Gastroesophageal sphincter (tissue), 4 donors: ENCODE results near the gene CUL9. TPM values are rescaled to one million over a fixed set of nuclear protein-coding genes. Genes with fewer than 3 reads are reported as not detected.

Experiments used
- ATAC-seq: fragments of 150-250 bp; one replicate; pipeline ENCODE4 v1.9.1; 2016; ENCODE audit warnings: mild to moderate bottlenecking, moderate library complexity
- H3K27ac ChIP-seq, 4 donors: fragments of 200-600 bp; sonication (generic) in 3 of 4; 1 replicate in 3 of 4; 2 replicates in 1 of 4; pipeline ENCODE4 v1.5.1; 2016 to 2019
- H3K27me3 ChIP-seq: fragments of 200-600 bp; sonication (generic); one replicate; pipeline ENCODE4 v1.5.1; 2019
- H3K36me3 ChIP-seq, 2 donors: fragments of 200-600 bp; sonication (generic); one replicate each; pipeline ENCODE4 v1.5.1; 2019; ENCODE audit warnings: control low read depth in 1 of 2
- H3K4me1 ChIP-seq, 3 donors: fragments of 200-600 bp; sonication (generic); 1 replicate in 2 of 3; 2 replicates in 1 of 3; pipeline ENCODE4 v1.5.1; 2016 to 2019; ENCODE audit warnings: control low read depth in 2 of 3
- H3K4me3 ChIP-seq, 2 donors: fragments of 200-600 bp; sonication (generic); one replicate each; pipeline ENCODE4 v1.5.1; 2019; ENCODE audit warnings: mild to moderate bottlenecking in 1 of 2, moderate library complexity in 1 of 2
- H3K9me3 ChIP-seq, 3 donors: fragments of 200-600 bp; sonication (generic); one replicate each; pipeline ENCODE4 v1.5.1; 2017 to 2019; ENCODE audit warnings: control low read depth in 2 of 3
- EP300 ChIP-seq: sonication (generic); formaldehyde crosslinking; IDR thresholded peaks from one replicate; pipeline ENCODE4 v1.6.1; 2017; ENCODE audit warnings: antibody characterized with exemption, mild to moderate bottlenecking
- POLR2A ChIP-seq, 2 donors: fragments of 450-650 bp; IDR thresholded peaks; one replicate each; pipeline ENCODE4 v1.6.1; 2017; ENCODE audit warnings: antibody characterized with exemption in 2 of 2, mild to moderate bottlenecking in 2 of 2, moderate library complexity in 1 of 2
- POLR2AphosphoS5 ChIP-seq: sonication (generic); formaldehyde crosslinking; IDR thresholded peaks from one replicate; pipeline ENCODE4 v1.6.1; 2017; ENCODE audit warnings: antibody characterized with exemption
- WGBS, 2 donors: methylation state at CpG; one replicate each; pipeline ENCODE4 v1.1.5; 2018; ENCODE audit warnings: low coverage in 1 of 2; 5-methylcytosine and 5-hydroxymethylcytosine counted together
- total RNA-seq, 4 donors: library from RNA; depleted of rRNA; stranded (reverse); fragments of >200 nt; gene quantifications; one replicate each; pipeline ENCODE4 v1.1.0, GENCODE V29; 2016
- TF ChIP-seq, protein P1 (sequence below), 4 experiments: fragments of 200-600 bp in 2 of 4; fragments of 450-650 bp in 2 of 4; sonication (generic) in 1 of 4; IDR thresholded peaks; one replicate each; pipeline ENCODE4 v1.5.1; 2017 to 2019; ENCODE audit warnings: antibody characterized with exemption in 4 of 4, mild to moderate bottlenecking in 2 of 4, moderate library complexity in 2 of 4

Gene CUL9
- total RNA-seq, 4 donors from 2014 or later: 23.2 to 36.6 (median 24.2) TPM

GRCh38 chr6:43219814-43220213 lies 37.8 kb downstream of the CUL9 start:
- H3K27ac ChIP-seq: no peak overlapping the region
- TF ChIP-seq POLR2AphosphoS5: no peak
- TF ChIP-seq POLR2A (IDR thresholded peaks at IDR 0.05): no peak
- TF ChIP-seq, protein P1, sequence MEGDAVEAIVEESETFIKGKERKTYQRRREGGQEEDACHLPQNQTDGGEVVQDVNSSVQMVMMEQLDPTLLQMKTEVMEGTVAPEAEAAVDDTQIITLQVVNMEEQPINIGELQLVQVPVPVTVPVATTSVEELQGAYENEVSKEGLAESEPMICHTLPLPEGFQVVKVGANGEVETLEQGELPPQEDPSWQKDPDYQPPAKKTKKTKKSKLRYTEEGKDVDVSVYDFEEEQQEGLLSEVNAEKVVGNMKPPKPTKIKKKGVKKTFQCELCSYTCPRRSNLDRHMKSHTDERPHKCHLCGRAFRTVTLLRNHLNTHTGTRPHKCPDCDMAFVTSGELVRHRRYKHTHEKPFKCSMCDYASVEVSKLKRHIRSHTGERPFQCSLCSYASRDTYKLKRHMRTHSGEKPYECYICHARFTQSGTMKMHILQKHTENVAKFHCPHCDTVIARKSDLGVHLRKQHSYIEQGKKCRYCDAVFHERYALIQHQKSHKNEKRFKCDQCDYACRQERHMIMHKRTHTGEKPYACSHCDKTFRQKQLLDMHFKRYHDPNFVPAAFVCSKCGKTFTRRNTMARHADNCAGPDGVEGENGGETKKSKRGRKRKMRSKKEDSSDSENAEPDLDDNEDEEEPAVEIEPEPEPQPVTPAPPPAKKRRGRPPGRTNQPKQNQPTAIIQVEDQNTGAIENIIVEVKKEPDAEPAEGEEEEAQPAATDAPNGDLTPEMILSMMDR (IDR thresholded peaks at IDR 0.05): no peak
- TF ChIP-seq EP300: no peak
- 78 to 90% methylated on average over 6 to 7 of the region's 7 CpGs for WGBS, 2 donors
- H3K4me1 ChIP-seq: no peaks in the 10 kb centered on the region
- peaks cover 0 to 95% of the 10 kb centered on the region in 2 donors for H3K36me3 ChIP-seq
- H3K27me3 ChIP-seq: no peaks in the 10 kb centered on the region
- no peak for ATAC-seq
- H3K9me3 ChIP-seq: no peaks in the 10 kb centered on the region
- no peak overlapping the region for H3K4me3 ChIP-seq

DNA sequence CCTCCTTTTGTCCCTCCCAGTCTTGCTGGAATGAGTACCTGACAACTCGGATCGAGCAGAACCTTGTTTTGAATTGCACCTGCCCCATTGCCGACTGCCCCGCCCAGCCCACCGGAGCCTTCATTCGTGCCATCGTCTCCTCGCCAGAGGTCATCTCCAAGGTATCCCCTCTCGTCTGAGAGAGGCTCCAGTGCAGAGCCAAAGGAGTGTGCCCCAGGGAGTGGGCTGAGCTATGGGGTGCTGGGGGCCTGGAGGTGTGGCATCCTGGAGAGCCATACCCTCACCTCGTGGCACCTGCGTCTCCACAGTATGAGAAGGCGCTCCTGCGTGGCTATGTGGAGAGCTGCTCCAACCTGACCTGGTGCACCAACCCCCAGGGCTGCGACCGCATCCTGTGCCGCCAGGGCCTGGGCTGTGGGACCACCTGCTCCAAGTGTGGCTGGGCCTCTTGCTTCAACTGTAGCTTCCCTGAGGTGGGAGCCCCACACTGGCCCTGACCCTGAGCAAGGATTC lies 38.5 kb downstream of the CUL9 start:
- no peak overlapping the region for H3K4me3 ChIP-seq

GRCh38 chr6:43221046-43221972 lies 39.3 kb downstream of the CUL9 start:
- Histone ChIP-seq H3K9me3 (no peaks in the 10 kb centered on the region), H3K27me3 (no peaks in the 10 kb centered on the region), H3K27ac (no peak overlapping the region), H3K36me3 (peaks cover 0 to 92% of the 10 kb centered on the region in 2 donors), H3K4me1 (no peaks in the 10 kb centered on the region), H3K4me3 (no peak overlapping the region)
- WGBS, 2 donors: no CpG with 5 or more reads among the region's 20 CpGs
- TF ChIP-seq, protein P1 (IDR thresholded peaks at IDR 0.05): no peak
- ATAC-seq: no peak

More for the DNA sequence above, 38.5 kb downstream of the CUL9 start:
- WGBS, 2 donors: 60 to 73% methylated on average over 1 to 3 of the region's 16 CpGs
- H3K4me1 ChIP-seq: no peaks in the 10 kb centered on the region
- H3K9me3 ChIP-seq: no peaks in the 10 kb centered on the region
- no peak for TF ChIP-seq POLR2AphosphoS5
- TF ChIP-seq, protein P1 (IDR thresholded peaks at IDR 0.05): no peak
- TF ChIP-seq EP300: no peak
- no peak for TF ChIP-seq POLR2A (IDR thresholded peaks at IDR 0.05)
- H3K36me3 ChIP-seq: peaks cover 0 to 95% of the 10 kb centered on the region in 2 donors
- no peak for ATAC-seq
- H3K27me3 ChIP-seq: no peaks in the 10 kb centered on the region
- no peak overlapping the region for H3K27ac ChIP-seq

- no peak for ATAC-seq
- H3K4me1 ChIP-seq: no peaks in the 10 kb centered on the region
- H3K27ac ChIP-seq: no peak overlapping the region
- no peaks in the 10 kb centered on the region for H3K9me3 ChIP-seq
- 86 to 88% methylated on average over 2 to 4 of the region's 15 CpGs for WGBS, 2 donors
- H3K27me3 ChIP-seq: no peaks in the 10 kb centered on the region
- peaks cover 0 to 80% of the 10 kb centered on the region in 2 donors for H3K36me3 ChIP-seq
- H3K4me3 ChIP-seq: no peak overlapping the region
- TF ChIP-seq POLR2A (IDR thresholded peaks at IDR 0.05): no peak
- TF ChIP-seq, protein P1 (IDR thresholded peaks at IDR 0.05): no peak
These were observed 40.5 kb downstream of the CUL9 start for GRCh38 chr6:43222418-43223059.
